GM08714 (cell line): ENCODE data around the gene LDLRAD4.
A peak's percentile ranks its signal among the peaks of the same experiment; 100 is the strongest.
"Not testable (repeated sequence)": the region's sequence is repeated elsewhere in the genome, so short reads cannot be mapped to it uniquely, and the experiment has no call there.

Experiments
- H3K4me3 ChIP-seq: fragments of 200-500 bp; sonication (Bioruptor generic); 2 replicates; pipeline ENCODE4 v1.5.1; 2014; ENCODE audit warnings: mild to moderate bottlenecking, low read length, inconsistent platforms
- ZNF274 ChIP-seq: IDR thresholded peaks from 2 replicates; pipeline ENCODE4 v1.6.1; 2012; ENCODE audit warnings: mild to moderate bottlenecking, low read depth, low read length

Gene LDLRAD4

GRCh38 chr18:13481820-13482617 is 263.5 kb downstream of the LDLRAD4 start:
- no peak for TF ChIP-seq ZNF274

GRCh38 chr18:13482618-13482945 is 264.0 kb downstream of the LDLRAD4 start:
- no peak overlapping the region for H3K4me3 ChIP-seq
- TF ChIP-seq ZNF274 = no peak

More at GRCh38 chr18:13481820-13482617, 263.5 kb downstream of the LDLRAD4 start:
- H3K4me3 ChIP-seq = peak overlapping the region; percentile 5; the same call in 1 of the 2 replicates

- TF ChIP-seq ZNF274 = no peak
- no peak overlapping the region for H3K4me3 ChIP-seq
Measured at GRCh38 chr18:13483316-13484270, 265.0 kb downstream of the LDLRAD4 start.

- TF ChIP-seq ZNF274 = no peak
- no peak overlapping the region for H3K4me3 ChIP-seq
Measured at GRCh38 chr18:13485182-13485581, 266.6 kb downstream of the LDLRAD4 start.

GRCh38 chr18:13485604-13486003 is 267.0 kb downstream of the LDLRAD4 start:
- H3K4me3 ChIP-seq = no peak overlapping the region
- TF ChIP-seq ZNF274 = no peak

- H3K4me3 ChIP-seq = no peak overlapping the region
- TF ChIP-seq ZNF274 = no peak
Measured at GRCh38 chr18:13486284-13486683, 267.7 kb downstream of the LDLRAD4 start.

GRCh38 chr18:13486686-13487085 is 268.1 kb downstream of the LDLRAD4 start:
- TF ChIP-seq ZNF274 = no peak
- no peak overlapping the region for H3K4me3 ChIP-seq

- H3K4me3 ChIP-seq = no peak overlapping the region
- no peak for TF ChIP-seq ZNF274
Measured at GRCh38 chr18:13487237-13487636, 268.7 kb downstream of the LDLRAD4 start.

- TF ChIP-seq ZNF274 = no peak
- no peak overlapping the region for H3K4me3 ChIP-seq
Measured at GRCh38 chr18:13488281-13488929, 269.8 kb downstream of the LDLRAD4 start.

GRCh38 chr18:13489303-13489702 is 270.7 kb downstream of the LDLRAD4 start:
- H3K4me3 ChIP-seq = not testable (repeated sequence)

- H3K4me3 ChIP-seq = no peak overlapping the region
- TF ChIP-seq ZNF274 = no peak
Measured at GRCh38 chr18:13491138-13491537, 272.6 kb downstream of the LDLRAD4 start.

GRCh38 chr18:13492314-13492713 is 273.8 kb downstream of the LDLRAD4 start:
- no peak for TF ChIP-seq ZNF274
- no peak overlapping the region for H3K4me3 ChIP-seq

- H3K4me3 ChIP-seq = no peak overlapping the region
- TF ChIP-seq ZNF274 = no peak
Measured at GRCh38 chr18:13493079-13493478, 274.5 kb downstream of the LDLRAD4 start.

GRCh38 chr18:13493725-13494124 is 275.2 kb downstream of the LDLRAD4 start:
- H3K4me3 ChIP-seq = no peak overlapping the region
- TF ChIP-seq ZNF274 = no peak
